Renal cortex interstitium (tissue), 11 donors: ENCODE results near the gene DEPDC5. TPM values are rescaled to one million over a fixed set of nuclear protein-coding genes. Genes with fewer than 3 reads are reported as not detected.
"Not testable (repeated sequence)": the region's sequence is repeated elsewhere in the genome, so short reads cannot be mapped to it uniquely, and the experiment has no call there.

ENCODE experiments used
- DNase-seq, 11 donors: peaks; one replicate each; pipeline ENCODE4 v3.0.0-alpha.2; 2013; ENCODE audit warnings: low read depth in 9 of 11, low spot score in 4 of 11; ENCODE audit errors: extremely low read depth in 1 of 11
- polyA plus RNA-seq, 3 donors: library from polyadenylated mRNA; unstranded; fragments of 120-200 nt; gene quantifications; one replicate each; pipeline ENCODE4 v1.2.1, GENCODE V29; 2013; ENCODE audit not compliant: insufficient read length in 3 of 3

DEPDC5 gene
- polyA plus RNA-seq, 3 donors: 12.9 to 15.2 (median 15.1) TPM

DNA sequence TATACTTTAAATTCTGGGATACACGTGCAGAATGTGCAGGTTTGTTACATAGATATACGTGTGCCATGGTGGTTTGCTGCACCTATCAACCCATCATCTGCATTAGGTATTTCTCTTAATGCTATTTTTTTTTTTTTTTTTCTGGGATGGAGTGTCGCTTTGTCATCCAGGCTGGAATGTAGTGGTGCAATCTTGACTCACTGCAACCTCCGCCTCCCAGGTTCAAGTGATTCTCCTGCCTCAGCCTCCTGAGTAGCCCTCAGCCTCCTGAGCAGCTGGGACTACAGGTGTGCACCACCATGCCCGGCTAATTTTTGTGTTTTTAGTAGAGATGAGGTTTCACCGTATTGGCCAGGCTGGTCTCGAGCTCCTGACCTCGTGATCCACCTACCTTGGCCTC is 45.5 kb downstream of the DEPDC5 start:
- DNase-seq: not testable (repeated sequence)

DNA sequence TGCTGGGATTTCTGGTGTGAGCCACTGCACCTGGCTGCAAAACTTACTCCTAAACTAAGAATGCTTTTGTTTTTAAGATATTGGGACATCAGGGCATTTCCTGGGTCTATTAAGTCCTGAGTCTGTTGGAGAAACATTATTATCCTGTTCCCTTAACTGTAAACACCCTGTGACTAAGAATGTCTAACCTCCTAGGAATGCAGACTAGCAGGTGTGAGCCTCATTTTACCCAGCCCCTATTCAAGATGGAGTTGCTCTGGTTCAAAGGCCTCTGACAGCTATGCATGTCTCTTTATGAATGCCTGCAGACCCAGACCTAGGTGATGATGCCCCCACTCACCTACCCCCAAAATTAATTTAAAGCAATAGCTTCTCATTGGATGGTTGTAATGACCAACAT is 46.2 kb downstream of the DEPDC5 start:
- DNase-seq: no peak

DNA sequence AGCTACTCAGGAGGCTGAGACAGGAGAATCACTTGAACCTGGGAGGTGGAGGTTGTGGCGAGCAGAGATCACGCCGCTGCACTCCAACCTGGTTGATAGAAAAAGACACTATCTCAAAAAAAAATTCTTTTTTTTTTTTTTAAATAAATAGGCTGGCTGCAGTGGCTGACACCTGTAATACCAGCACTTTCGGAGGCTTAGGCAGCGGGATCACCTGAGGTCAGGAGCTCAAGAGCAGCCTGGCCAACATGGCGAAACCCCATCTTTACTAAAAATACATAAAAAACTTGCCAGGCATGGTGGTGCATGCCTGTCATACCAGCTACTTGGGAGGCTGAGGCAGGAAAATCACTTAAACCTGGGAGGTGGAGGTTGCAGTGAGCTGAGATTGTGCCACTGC is 47.0 kb downstream of the DEPDC5 start:
- DNase-seq: not testable (repeated sequence)

DNA sequence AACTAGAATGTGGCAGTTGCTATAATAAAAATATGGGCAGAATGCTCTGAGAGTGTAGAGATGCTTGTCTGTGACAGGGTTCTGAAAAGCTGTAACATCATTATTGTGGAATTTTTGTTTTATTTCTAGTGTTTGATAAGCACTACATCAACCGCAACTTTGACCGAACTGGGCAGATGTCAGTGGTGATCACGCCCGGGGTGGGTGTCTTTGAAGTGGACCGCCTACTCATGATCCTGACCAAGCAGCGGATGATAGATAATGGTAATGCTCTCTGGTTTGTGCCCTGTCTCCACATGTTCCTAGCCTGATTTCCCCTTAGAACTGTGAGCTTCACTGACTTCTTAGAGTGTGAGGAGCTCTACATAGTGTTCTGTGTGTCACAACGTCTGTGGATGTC is 48.8 kb downstream of the DEPDC5 start:
- no peak for DNase-seq

DNA sequence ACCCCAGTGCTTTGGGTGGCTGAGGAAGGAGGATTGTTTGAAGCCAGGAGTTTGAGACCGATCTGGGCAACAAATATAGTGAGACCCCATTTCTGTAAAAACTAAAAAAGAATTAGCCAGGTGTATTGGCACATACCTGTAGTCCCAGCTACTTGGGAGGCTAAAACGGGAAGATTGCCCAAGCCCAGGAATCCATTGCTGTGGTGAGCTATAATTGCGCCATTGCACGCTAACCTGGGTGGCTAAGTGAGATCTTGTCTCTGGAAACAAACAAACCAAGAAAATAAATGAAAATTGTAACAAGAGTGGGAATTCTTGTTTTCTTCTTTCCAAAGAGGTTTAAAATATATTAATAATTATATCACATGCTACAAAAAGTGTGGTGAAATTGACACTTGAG is 52.9 kb downstream of the DEPDC5 start:
- DNase-seq: no peak

DNA sequence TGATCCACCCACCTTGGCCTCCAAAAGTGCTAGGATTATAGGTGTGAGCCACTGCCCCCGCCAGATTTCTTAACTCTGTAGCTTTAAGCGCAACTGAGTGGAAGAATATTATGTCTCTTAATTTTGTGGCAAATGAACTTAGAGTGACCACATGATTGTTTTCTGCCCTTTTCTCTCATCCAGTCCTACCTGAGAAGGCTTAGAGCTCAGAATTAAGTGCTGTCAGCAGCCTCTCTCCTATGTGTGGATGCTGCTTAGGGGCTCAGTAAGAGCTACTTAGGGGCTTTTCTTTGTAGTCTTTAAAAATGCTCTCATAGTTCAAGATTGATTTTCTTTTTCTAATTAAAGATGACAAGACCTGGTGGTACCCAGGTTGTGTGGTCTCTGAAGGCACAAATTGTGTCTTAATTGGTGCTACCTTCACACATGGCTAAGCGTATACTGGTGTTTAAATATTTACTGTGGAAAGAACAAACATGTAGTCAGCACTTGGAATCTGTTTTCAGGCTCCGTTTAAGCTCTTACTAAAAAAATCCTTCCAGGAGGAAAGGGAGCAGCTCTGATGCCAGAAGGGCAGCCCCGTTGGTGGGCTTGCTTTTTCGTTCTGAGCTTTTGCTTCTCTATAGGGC is 59.3 kb downstream of the DEPDC5 start:
- DNase-seq: no peak

DNA sequence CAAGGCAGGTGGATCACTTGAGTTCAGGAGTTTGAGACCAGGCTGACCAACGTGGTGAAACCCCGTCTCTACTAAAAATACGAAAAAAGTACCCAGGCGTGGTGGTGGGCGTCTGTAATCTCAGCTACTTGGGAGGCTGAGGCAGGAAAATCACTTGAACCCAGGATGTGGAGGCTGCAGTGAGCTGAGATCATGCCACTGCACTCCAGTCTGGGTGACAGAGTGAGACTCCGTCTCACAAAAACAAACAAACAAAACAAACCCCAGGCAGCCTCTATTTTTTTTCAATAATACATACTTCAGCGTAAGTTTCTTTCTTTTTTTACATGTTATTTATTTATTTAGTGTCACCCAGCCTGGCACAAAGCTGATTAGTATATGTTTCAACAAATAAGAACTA is 60.1 kb downstream of the DEPDC5 start:
- DNase-seq: not testable (repeated sequence)

DNA sequence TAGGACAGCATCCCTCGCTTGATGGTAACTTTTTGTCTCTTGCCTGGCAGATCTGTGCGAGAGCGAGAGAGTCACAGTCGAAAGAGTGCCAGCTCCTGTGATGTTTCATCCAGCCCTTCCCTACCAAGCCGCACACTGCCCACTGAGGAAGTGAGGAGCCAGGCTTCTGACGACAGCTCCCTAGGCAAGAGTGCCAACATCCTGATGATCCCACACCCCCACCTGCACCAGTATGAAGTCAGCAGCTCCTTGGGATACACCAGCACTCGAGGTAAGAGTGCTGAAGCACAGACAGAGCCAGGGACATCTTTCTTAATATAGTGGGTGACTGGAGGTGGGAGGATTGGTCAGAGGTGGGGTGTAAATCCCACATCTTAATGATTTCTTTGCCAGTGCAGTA is 61.1 kb downstream of the DEPDC5 start:
- DNase-seq: no peak

DNA sequence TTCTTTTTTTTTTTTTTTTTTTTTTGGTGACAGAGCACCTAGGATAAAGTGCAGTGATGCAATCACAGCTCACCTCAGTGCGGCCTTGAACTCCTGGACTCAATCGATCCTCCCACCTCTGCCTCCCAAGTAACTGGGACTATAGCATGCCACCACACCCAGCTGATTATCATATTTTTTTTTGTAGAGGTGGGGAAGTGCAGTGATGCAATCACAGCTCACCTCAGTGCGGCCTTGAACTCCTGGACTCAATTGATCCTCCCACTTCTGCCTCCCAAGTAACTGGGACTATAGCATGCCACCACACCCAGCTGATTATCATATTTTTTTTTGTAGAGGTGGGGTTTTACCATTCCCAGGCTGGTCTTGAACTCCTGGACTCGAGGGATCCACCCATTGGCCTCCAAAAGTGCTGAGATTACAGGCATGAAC is 61.6 kb downstream of the DEPDC5 start:
- not testable (repeated sequence) for DNase-seq

DNA sequence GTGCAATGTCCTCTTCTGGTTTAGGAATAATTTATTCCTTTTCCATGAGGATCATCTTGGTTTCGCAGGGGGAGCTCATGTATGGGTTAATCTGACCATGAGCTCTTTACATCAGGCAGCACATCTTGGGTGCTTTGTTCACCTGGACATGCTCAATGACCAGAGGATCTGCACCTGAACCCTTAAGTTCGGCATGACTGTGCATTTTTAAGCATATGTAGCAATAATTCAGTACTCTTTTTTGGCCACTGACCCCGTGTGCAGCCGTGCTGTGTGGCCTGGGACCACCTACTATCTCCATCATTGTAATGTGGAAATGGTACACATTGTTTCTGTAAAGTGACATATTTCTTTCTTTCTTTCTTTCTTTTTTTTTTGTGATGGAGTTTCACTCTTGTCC is 62.9 kb downstream of the DEPDC5 start:
- no peak for DNase-seq

DNA sequence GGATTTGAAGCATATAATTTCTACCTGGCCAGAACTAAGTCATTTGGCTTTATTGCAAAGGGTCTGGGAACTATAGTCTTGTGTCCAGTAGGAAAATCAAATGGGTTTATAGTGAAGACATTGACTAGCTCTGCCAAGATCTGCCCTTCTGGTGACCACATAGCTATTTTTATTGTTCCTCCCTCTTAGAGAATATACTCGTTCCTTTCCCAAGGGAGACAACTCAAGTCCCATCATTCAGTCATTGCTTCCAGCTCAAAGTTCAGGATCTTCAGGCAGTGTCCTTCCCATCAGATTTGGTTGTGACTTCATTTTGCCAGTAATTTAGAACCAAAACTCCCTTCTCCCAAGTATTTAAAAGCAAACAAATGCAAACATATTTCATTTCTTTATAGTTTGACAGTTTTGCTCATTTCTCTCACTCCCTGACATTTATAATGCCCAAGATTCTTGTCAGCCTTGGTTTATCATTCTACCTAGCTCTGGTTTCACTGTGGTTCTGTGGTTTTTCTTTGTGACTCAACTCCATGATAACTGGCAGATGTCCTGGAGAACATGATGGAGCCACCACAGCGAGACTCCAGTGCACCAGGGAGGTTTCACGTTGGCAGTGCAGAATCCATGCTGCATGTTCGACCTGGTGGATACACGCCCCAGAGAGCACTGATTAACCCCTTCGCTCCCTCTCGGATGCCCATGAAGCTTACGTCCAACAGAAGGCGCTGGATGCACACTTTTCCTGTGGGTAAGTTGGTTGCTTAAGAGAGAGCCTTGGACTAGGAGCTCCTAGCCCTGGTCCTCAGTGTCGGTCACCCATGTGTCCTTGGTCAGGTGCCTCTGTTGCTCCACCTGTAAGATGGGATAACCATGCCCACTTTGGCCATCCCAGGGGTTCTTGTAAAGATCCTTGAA is 64.9 kb downstream of the DEPDC5 start:
- DNase-seq: no peak

DNA sequence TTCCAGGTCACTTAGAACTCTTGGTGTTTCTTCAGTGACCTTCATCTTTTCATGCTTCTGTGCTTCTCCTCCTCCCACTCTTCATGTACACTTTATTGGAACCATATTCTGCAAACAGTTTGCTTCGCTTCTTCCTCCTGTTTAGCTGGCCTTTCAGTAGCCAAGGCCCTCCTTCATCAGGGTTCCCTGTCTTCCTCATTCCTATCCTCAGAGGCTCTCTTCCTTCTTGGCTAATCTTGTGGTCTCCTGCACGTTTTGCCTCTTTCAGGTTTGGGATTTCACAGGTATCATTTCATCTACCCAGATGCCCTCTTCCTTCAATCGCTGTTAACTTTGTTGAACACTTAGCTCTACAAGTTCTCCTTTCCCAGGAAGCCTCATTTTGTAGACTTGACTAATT is 66.8 kb downstream of the DEPDC5 start:
- no peak for DNase-seq

DNA sequence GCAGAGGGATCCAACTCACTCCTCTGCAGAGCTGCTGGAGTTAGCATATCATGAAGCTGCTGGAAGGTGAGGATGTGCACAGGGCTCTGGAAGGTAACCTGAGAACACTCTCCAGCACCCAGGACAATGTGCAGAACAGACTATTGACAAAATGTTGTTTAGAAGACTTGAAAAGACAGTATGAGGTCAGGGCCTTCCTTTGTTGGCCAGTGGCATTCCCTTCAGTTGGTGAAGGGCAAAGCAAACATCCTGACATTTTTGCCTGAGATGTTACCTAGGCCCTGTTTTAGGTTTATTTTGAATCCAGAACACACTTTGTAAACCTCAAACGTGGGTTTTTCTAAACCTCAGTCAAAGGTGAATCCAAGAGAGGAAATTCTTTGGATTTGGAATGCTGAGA is 67.8 kb downstream of the DEPDC5 start:
- DNase-seq: no peak

DNA sequence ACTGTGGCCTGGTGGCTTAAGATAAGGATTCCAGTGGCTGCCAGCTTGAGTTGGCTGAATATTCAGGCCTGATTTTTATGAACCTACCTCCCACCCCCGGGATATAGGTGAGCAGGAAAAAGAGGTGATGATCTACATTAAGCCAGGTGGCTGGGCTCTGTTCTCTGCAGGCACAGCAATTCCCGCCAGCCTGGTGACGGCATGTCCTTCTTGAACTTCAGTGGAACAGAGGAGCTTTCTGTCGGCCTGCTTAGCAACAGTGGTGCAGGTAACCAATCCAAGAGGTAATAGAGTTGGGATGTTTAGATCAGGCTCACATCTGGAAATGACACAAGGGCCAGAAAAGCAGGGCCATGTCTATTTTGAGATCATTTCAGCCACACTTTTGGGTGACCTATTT is 68.7 kb downstream of the DEPDC5 start:
- DNase-seq: no peak

DNA sequence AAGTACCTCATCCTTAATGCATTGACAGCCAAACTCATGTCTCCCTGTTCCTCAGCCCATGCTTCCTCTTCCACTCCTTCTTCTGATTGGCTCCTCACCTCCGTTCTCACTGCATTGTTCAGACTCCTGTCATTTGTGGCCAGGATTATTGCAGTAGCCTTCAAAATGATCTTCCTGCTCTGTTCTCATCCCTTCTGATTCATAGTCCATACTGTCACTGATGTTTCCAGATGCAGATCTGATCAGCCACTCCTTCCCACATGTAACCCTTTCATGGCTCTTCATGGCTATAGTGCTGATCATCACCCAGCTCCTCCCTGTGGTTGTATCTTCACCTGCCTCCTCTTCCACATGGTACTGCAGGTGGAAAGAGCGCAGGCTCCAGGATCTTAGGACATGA is 71.7 kb downstream of the DEPDC5 start:
- DNase-seq: no peak

DNA sequence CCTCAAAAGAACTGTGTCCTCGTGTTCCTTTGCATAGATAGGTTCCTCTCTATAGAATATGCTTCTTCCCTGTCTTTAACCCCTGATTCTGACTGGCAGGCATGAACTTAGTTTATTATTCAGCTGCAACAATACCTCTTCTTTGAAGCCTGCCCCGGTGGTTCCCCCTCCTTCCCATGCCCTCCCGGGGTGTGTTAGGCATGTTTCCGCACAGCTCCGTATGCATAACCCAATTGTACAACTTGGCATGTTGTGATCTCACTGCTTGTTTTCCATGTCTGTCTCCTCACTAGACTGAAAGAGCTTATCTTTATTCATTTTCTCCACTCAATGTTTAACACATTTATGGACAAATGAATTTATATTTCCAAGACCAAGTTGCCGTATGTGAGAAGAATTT is 72.6 kb downstream of the DEPDC5 start:
- no peak for DNase-seq

DNA sequence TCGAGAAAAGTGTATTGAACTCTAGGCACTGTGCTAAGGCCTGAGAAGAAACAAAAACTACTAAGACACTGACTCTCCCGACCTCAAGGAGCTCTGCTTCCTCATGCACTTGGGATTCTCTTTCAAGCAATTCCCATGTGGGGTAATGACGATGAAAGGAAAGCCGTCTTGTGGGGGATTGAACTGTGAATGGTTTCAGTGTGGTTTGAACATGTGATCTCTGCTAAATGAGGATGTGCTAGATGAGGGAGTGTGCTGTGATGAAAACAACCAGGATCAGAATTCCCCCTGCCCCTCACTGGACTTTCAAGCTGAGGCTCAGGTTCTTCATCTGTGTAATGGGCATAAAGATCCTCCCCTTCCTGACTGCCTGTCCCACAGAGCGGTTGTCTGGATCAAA is 74.9 kb downstream of the DEPDC5 start:
- DNase-seq: no peak

DNA sequence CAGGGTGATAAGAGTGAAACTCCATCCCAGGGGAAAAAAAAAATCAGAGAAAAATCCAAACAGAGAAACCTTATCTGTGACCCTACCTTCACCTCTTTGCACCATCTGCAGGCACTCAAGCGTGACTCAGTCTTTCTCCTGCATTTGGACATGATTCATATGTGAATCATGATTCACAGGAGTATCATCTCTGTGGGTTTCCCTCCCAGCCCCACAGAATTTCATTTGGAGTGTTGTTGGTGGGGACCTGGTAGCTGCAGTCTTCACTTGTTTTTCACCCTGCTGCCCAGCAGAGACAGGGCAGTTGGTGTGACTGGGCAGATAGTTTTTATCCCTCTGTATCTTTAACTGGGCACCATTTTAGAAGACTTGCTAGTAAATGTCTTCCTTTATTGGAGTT is 75.7 kb downstream of the DEPDC5 start:
- peak in 1 of 11 donors; percentile 19 for DNase-seq

DNA sequence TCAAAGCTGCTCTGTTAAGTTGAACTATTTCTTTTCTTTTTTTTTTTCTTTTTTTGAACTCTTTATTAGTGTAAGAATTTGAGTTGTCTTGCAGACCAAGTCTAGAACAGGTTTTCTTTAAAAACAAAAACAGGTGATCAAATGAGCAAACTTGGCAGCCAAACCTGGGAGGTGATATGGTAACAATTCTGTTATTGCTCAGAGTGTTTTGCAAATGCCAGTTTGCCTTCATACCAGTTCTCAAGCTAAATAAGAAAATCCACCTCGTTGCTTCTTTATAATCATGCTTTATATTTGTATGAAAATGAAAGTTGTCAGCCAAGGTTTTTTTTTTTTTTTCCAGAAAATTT is 76.9 kb downstream of the DEPDC5 start:
- no peak for DNase-seq

DNA sequence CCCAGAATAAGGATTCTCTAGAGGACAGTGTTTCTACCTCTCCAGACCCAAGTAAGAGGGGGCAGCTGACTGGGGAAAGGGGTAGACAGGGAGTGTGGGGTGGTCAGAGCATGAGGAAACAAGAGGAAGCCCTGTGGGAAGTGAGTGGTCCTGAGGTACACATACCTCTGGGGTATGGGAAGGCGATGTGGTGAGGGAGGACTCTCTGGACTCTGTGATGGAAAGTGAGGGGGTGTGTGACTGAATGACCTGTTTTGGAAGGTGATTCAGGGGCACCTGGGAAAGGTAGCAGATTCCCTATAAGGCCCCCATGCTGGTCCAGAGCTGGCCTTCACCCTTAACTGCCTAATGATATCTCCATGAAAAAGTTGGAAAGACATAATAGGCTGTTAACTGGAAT is 80.1 kb downstream of the DEPDC5 start:
- no peak for DNase-seq

DNA sequence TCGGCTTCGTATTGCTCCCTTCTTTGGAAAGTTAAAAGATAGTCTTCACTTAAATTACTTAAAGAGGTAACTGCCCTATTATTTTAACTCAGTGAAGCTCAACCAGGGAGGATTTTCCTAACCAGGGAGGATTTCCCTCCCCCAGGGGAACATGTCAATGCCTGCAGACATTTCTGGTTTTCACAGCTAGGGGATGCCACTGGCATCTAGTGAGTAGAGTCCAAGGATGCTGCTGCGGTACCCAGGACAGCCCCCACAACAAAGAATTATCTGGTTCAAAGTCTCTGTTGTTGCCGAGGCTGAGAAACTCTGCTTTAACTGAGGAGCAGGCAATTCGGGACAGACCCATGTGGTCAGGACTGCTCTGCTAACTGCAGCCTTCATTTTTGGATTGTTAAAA is 82.2 kb downstream of the DEPDC5 start:
- no peak for DNase-seq
